PC-3 (cell line): ENCODE measurements around the gene PCBP3.

Source experiments
- CTCF ChIP-seq: fragments of 300-600 bp; sonication (generic); conservative IDR thresholded peaks from 2 replicates; pipeline ENCODE4 v1.5.1; 2017; ENCODE audit warnings: antibody characterized with exemption, low read depth, mild to moderate bottlenecking, low read length
- EZH2 ChIP-seq: fragments of 300-600 bp; sonication (generic); IDR thresholded peaks from one replicate; pipeline ENCODE4 v1.6.1; 2017; ENCODE audit warnings: antibody characterized with exemption, mild to moderate bottlenecking, low read length; ENCODE audit not compliant: unreplicated experiment
- EZH2phosphoT487 ChIP-seq: fragments of 300-600 bp; sonication (generic); IDR thresholded peaks from 2 replicates; pipeline ENCODE4 v1.6.1; 2018; ENCODE audit warnings: mild to moderate bottlenecking, antibody characterized with exemption, low read length, borderline replicate concordance

- TF ChIP-seq CTCF (no peak), EZH2 (no peak), EZH2phosphoT487 (no peak)
These were observed 11.4 kb upstream of the PCBP3 start for GRCh38 chr21:45632160-45632559.
